Right cardiac atrium (tissue), 5 donors: Measurements from ENCODE around the gene MAN1A2. TPM values are rescaled to one million over a fixed set of nuclear protein-coding genes. Genes with fewer than 3 reads are reported as not detected.

Experiments
- ATAC-seq, 2 donors: fragments of 200-7000 bp; cut with Tn5 transposase; one replicate each; pipeline versions ENCODE4 v1.8.0 to v1.9.1; 2020; ENCODE audit warnings: moderate library complexity in 2 of 2, mild to moderate bottlenecking in 1 of 2
- DNase-seq, 3 donors: peaks; one replicate each; pipeline ENCODE4 v3.0.0-alpha.2; 2020
- H3K27ac ChIP-seq: one replicate; pipeline ENCODE4 v1.5.1; 2013; ENCODE audit warnings: mild to moderate bottlenecking, low read length, control low read depth, moderate library complexity
- H3K27me3 ChIP-seq: one replicate; pipeline ENCODE4 v1.6.1; 2013; ENCODE audit not compliant: control insufficient read depth, insufficient read depth
- H3K4me1 ChIP-seq: one replicate; pipeline ENCODE4 v1.6.1; 2013; ENCODE audit warnings: low read length; ENCODE audit not compliant: control insufficient read depth, insufficient read depth
- H3K4me3 ChIP-seq: one replicate; pipeline ENCODE4 v1.5.1; 2013; ENCODE audit warnings: low read length, control low read depth
- H3K9me3 ChIP-seq: one replicate; pipeline ENCODE4 v1.6.1; 2013; ENCODE audit warnings: low read length; ENCODE audit not compliant: control insufficient read depth
- WGBS: extraction: QIAGEN DNeasy Blood & Tissue Kit; methylation state at CpG from one replicate; pipeline ENCODE4 v1.1.7; 2013; 5-methylcytosine and 5-hydroxymethylcytosine counted together
- intact Hi-C, 4 donors: fragments of 100-400 bp; cut with DNase I; formaldehyde crosslinking; loops; one replicate each; pipeline versions ENCODE4 v1.11.0 to v1.14.0; 2022 to 2023
- polyA plus RNA-seq: library from polyadenylated mRNA; stranded (reverse); fragments of 200-250 nt; gene quantifications from one replicate; pipeline ENCODE4 v1.2.3, GENCODE V29; 2013
- total RNA-seq, 4 donors: library from RNA; stranded (reverse); fragmentation: NEBNext Ultra II Directional; extraction: Animal tissue kit (Norgen Biotek cat#: 25700); gene quantifications; one replicate each; pipeline ENCODE4 v1.2.1, GENCODE V29; 2021
- donor health status: healthy with polysubstance abuse.
- donor health status: DM: no; HTN: yes; CAD: no.
- donor health status: DM: no; HTN: no; CAD: no.
- donor health status: DM: no; HTN: yes; CAD: no; lungs with severe emphysema.
- donor health status: DM: yes; HTN: yes; CAD: no.

The MAN1A2 gene
- total and polyA plus RNA-seq, 5 donors = 8.8 to 49.0 (median 43.4) TPM

DNA sequence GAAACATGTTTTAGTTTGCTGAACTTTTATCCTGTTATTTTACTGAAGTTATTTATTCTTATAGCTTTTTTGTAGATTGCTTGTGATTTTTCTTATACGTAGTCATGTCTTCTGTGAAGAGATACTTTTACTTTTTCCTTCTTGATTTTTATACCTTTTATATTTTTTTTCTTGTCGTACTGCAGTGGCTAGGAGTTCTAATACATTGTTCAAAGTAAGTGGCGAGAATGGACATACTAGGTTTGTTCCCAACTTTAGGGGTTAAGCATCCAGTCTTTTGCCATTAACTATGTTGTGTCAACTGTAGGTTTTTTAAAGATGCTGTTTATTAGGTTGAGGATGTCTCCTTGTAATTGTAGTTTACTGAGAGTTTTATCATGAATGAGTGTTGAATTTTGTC is 36.3 kb downstream of the MAN1A2 start:
- WGBS = 99% methylated on average over 3 of the region's 3 CpGs
- ATAC-seq (no peak), DNase-seq (no peak)
- H3K4me3 ChIP-seq = no peak overlapping the region
- no peak overlapping the region for H3K27ac ChIP-seq
- no peaks in the 10 kb centered on the region for H3K27me3 ChIP-seq
- H3K9me3 ChIP-seq = no peaks in the 10 kb centered on the region
- intact Hi-C loops = no loop called here
- no peaks in the 10 kb centered on the region for H3K4me1 ChIP-seq

DNA sequence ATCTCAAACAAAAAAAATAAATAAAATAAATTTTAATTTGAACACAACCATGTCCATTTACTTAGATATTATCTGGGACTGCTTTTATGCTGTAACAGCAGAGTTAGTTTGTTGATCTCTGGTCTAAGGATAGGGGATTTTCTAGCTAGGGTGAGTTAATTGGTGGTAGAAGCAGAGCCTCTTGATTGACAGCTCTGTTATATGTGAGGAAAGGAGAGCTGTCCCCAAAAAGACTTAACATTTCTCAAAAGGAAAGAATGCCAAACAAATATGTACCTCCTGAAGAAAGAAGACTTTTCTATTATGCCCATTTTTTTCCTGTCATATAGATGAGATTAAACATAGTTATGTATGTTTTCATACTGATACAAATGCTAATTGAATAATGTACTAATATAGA is 37.8 kb downstream of the MAN1A2 start:
- no peaks in the 10 kb centered on the region for H3K9me3 ChIP-seq
- H3K27me3 ChIP-seq = no peaks in the 10 kb centered on the region
- no peaks in the 10 kb centered on the region for H3K4me1 ChIP-seq
- intact Hi-C loops = no loop called here
- H3K4me3 ChIP-seq = no peak overlapping the region
- no peak overlapping the region for H3K27ac ChIP-seq
- ATAC-seq = no peak
- no peak for DNase-seq

- ATAC-seq = no peak
- H3K9me3 ChIP-seq = no peaks in the 10 kb centered on the region
- peaks cover 3% of the 10 kb centered on the region for H3K4me1 ChIP-seq
- no peaks in the 10 kb centered on the region for H3K27me3 ChIP-seq
- no peak overlapping the region for H3K27ac ChIP-seq
- no peak overlapping the region for H3K4me3 ChIP-seq
- intact Hi-C loops = no loop called here
- no peak for DNase-seq
These were observed 45.2 kb downstream of the MAN1A2 start for GRCh38 chr1:117412472-117412871.

DNA sequence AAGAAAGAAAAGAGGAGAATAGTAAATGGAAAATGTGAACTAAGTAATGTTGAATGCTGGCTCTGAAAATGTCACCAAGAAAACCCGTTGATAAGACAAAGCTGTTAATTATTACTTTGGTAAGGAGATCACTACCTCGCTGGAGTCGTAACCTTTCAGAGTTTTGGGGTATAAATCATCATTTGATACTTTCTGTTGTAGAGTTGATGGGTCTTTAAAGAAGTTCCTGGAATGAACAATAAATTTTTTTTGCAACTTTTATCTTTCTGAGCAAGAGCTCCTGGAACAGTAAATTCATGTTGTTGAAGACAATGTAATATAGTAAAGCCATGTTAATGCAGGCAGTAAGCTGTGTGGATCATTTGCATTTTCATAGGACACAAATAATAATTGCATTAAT is 46.2 kb downstream of the MAN1A2 start:
- H3K27ac ChIP-seq = no peak overlapping the region
- H3K4me1 ChIP-seq = peaks cover 5% of the 10 kb centered on the region
- ATAC-seq = no peak
- 90% methylated on average over 3 of the region's 3 CpGs for WGBS
- no peak for DNase-seq
- intact Hi-C loops = no loop called here
- H3K4me3 ChIP-seq = no peak overlapping the region
- H3K9me3 ChIP-seq = no peaks in the 10 kb centered on the region
- no peaks in the 10 kb centered on the region for H3K27me3 ChIP-seq

- Histone ChIP-seq H3K4me3 (no peak overlapping the region), H3K27me3 (no peaks in the 10 kb centered on the region), H3K9me3 (no peaks in the 10 kb centered on the region), H3K4me1 (peaks cover 5% of the 10 kb centered on the region), H3K27ac (no peak overlapping the region)
- DNase-seq = no peak
- intact Hi-C loops = no loop called here
- ATAC-seq = no peak
- 96% methylated on average over 4 of the region's 4 CpGs for WGBS
These were observed 47.7 kb downstream of the MAN1A2 start for GRCh38 chr1:117414943-117415342.

DNA sequence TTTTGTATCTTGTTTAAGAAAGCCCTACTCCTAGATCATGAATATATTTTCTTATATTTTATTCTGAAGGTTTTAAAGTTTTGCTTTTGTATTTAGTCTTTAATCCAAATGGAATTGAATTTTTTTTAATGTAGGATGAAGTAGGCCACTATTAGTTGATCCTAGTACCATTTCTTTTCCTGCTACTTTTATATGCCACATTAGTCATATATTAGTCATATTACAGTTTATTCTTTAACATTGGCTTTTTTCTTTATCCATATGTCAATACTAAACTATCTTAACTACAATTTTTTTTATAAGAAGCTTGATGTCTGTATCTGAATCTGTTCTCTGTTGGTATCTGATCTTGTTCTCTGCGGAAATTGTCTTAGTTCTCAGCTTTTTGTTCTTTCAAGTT is 48.8 kb downstream of the MAN1A2 start:
- DNase-seq (no peak), ATAC-seq (no peak)
- Histone ChIP-seq H3K4me3 (no peak overlapping the region), H3K27ac (no peak overlapping the region), H3K4me1 (peaks cover 5% of the 10 kb centered on the region), H3K27me3 (no peaks in the 10 kb centered on the region), H3K9me3 (no peaks in the 10 kb centered on the region)
- intact Hi-C loops = no loop called here
- WGBS = 87% methylated on average over 1 of the region's 1 CpG

DNA sequence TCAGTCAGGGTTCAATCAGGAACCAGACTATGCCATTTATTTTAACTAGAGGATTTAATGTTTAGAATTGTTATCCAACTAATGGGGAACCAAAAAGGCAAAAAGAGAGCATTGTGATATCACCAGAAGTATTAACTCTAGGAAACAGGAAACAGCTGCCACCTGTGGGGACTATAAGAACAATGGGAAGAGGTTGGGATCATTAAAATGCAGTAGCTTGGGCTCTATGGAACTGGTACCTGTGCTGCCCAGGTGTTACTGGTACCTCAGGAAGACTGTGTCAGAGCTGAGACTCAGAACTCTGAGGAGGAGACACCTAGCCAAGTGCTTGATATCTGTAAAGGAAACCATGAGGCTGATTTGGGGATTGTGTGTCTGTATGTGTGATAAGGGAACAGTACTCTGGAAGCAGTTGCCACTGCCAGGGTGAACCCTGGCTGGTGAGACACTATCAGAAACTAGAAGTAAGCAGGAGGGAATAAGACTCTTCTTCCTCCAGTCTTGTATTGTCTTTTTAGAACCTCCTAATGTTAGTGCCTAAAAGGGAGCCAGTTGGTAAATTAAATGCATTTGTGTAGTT is 49.4 kb downstream of the MAN1A2 start:
- H3K4me1 ChIP-seq = peaks cover 5% of the 10 kb centered on the region
- ATAC-seq (no peak), DNase-seq (no peak)
- H3K9me3 ChIP-seq = no peaks in the 10 kb centered on the region
- no peak overlapping the region for H3K27ac ChIP-seq
- intact Hi-C loops = no loop called here
- no peak overlapping the region for H3K4me3 ChIP-seq
- no peaks in the 10 kb centered on the region for H3K27me3 ChIP-seq

DNA sequence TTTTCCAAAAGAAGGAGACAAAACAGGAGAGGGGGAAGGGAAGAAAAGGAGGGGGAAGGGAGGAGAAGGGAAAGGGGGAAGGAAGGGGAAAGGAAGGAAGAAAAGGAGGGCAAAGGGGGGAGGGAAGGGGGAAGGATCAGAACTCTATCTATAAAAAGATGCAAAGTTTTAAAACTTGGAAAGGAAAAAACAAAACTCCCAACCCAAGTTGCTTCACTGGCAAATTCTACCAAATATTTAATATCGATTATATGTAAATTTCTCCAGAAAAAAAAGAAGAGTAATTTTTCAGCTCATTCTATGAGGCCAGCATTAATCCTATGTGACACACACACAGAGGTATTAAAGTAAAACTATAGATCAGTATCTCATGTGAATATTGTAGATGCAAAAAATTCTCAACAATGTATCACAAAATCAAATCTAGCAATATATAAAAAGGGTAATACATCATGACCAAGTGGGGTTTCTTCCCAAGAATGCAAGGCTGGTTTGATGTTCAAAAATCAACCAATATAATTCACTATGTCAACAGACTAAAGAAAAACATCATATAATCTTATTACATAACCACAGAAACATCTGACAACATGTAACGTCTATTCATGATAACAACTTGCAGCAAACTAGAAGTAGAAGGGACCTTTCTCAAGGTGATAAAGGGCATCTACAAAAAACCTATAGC is 57.9 kb downstream of the MAN1A2 start:
- ATAC-seq (no peak), DNase-seq (no peak)
- H3K4me3 ChIP-seq = no peak overlapping the region
- H3K9me3 ChIP-seq = no peaks in the 10 kb centered on the region
- WGBS = 96% methylated on average over 2 of the region's 2 CpGs
- H3K27ac ChIP-seq = no peak overlapping the region
- H3K4me1 ChIP-seq = no peaks in the 10 kb centered on the region
- intact Hi-C loops = no loop called here
- no peaks in the 10 kb centered on the region for H3K27me3 ChIP-seq

- ATAC-seq = no peak
- Histone ChIP-seq H3K4me1 (no peaks in the 10 kb centered on the region), H3K9me3 (no peaks in the 10 kb centered on the region), H3K27me3 (no peaks in the 10 kb centered on the region), H3K27ac (no peak overlapping the region), H3K4me3 (no peak overlapping the region)
- intact Hi-C loops = no loop called here
- no peak for DNase-seq
These were observed 60.0 kb downstream of the MAN1A2 start for GRCh38 chr1:117427297-117427696.

GRCh38 chr1:117433943-117434342 is 66.7 kb downstream of the MAN1A2 start:
- Histone ChIP-seq H3K4me3 (no peak overlapping the region), H3K9me3 (no peaks in the 10 kb centered on the region), H3K4me1 (no peaks in the 10 kb centered on the region), H3K27me3 (no peaks in the 10 kb centered on the region), H3K27ac (no peak overlapping the region)
- 73% methylated on average over 1 of the region's 1 CpG for WGBS
- intact Hi-C loops = no loop called here
- DNase-seq (no peak), ATAC-seq (no peak)

- intact Hi-C loops = no loop called here
- no peak for ATAC-seq
- Histone ChIP-seq H3K27me3 (no peaks in the 10 kb centered on the region), H3K9me3 (no peaks in the 10 kb centered on the region), H3K4me3 (no peak overlapping the region), H3K4me1 (no peaks in the 10 kb centered on the region), H3K27ac (no peak overlapping the region)
- DNase-seq = no peak
- 98% methylated on average over 1 of the region's 1 CpG for WGBS
These were observed 69.3 kb downstream of the MAN1A2 start for GRCh38 chr1:117436513-117436912.

GRCh38 chr1:117447661-117448060 is 80.4 kb downstream of the MAN1A2 start:
- no peaks in the 10 kb centered on the region for H3K4me1 ChIP-seq
- no peak overlapping the region for H3K27ac ChIP-seq
- DNase-seq (no peak), ATAC-seq (no peak)
- H3K9me3 ChIP-seq = no peaks in the 10 kb centered on the region
- 96% methylated on average over 2 of the region's 2 CpGs for WGBS
- no peaks in the 10 kb centered on the region for H3K27me3 ChIP-seq
- H3K4me3 ChIP-seq = no peak overlapping the region
- intact Hi-C loops = no loop called here
